Ovary (tissue), 9 donors: ENCODE measurements around the gene GNB1L. TPM values are rescaled to one million over a fixed set of nuclear protein-coding genes. Genes with fewer than 3 reads are reported as not detected.

Experiments used
- DNase-seq, 5 donors: peaks; one replicate each; pipeline ENCODE4 v3.0.0-alpha.2; 2019 to 2020
- H3K27ac ChIP-seq, 2 donors: fragments of 200-600 bp; one replicate each; pipeline versions ENCODE4 v1.5.1 to v1.8.0; 2019 to 2022
- H3K27me3 ChIP-seq: fragments of 200-600 bp; one replicate; pipeline ENCODE4 v1.8.0; 2022
- H3K36me3 ChIP-seq: fragments of 200-600 bp; sonication (generic); one replicate; pipeline ENCODE4 v1.5.1; 2019
- H3K4me1 ChIP-seq: one replicate; pipeline ENCODE4 v1.8.1; 2013; ENCODE audit warnings: mild to moderate bottlenecking, moderate library complexity; ENCODE audit not compliant: insufficient read depth
- H3K4me3 ChIP-seq: fragments of 200-600 bp; sonication (generic); one replicate; pipeline ENCODE4 v1.5.1; 2017
- H3K9me3 ChIP-seq, 2 donors: fragments of 200-600 bp in 1 of 2; sonication (generic) in 1 of 2; one replicate each; pipeline versions ENCODE4 v1.5.1 to v1.8.1; 2013 to 2019; ENCODE audit warnings: mild to moderate bottlenecking in 1 of 2, moderate library complexity in 1 of 2
- CTCF ChIP-seq, 3 donors: fragments of 450-650 bp in 2 of 3; fragments of 200-600 bp in 1 of 3; IDR thresholded peaks; one replicate each; pipeline versions ENCODE4 v1.5.1 to v1.8.0; 2016 to 2022; ENCODE audit warnings: antibody characterized with exemption in 3 of 3, mild to moderate bottlenecking in 1 of 3
- EP300 ChIP-seq: sonication (generic); formaldehyde crosslinking; IDR thresholded peaks from one replicate; pipeline ENCODE4 v1.6.1; 2017; ENCODE audit warnings: antibody characterized with exemption
- POLR2A ChIP-seq: fragments of 450-650 bp; IDR thresholded peaks from one replicate; pipeline ENCODE4 v1.6.1; 2017; ENCODE audit warnings: antibody characterized with exemption, mild to moderate bottlenecking, moderate library complexity
- WGBS, 3 donors: extraction: QIAGEN DNeasy Blood & Tissue Kit in 1 of 3; methylation state at CpG; one replicate each; pipeline versions ENCODE4 v1.1.5 to v1.1.7; 2013 to 2017; 5-methylcytosine and 5-hydroxymethylcytosine counted together
- intact Hi-C, 4 donors: fragments of 100-400 bp; cut with DNase I; formaldehyde crosslinking; loops; one replicate each; pipeline versions ENCODE4 v1.11.0 to v1.15.1; 2022 to 2023
- polyA plus RNA-seq, 2 donors: library from polyadenylated mRNA; stranded (reverse); fragments of 200-250 nt in 1 of 2; fragments of 350-450 nt in 1 of 2; fragmentation: Illumina TruSeq in 1 of 2; extraction: RNeasy Lipid Tissue Mini Kit (QIAGEN cat#74804) in 1 of 2; gene quantifications; one replicate each; pipeline ENCODE4 v1.2.3, GENCODE V29; 2013 to 2014
- total RNA-seq, 7 donors: library from RNA; depleted of rRNA in 2 of 7; stranded (reverse); fragments of >200 nt in 2 of 7; fragmentation: NEBNext Ultra II Directional in 3 of 7; extraction: Animal tissue kit (Norgen Biotek cat#: 25700) in 3 of 7; gene quantifications; one replicate each; pipeline versions ENCODE4 v1.1.0 to v1.2.4, GENCODE V29; 2016 to 2023
- donor health status: DM: no; HTN: no; CAD: no; lungs with moderate emphysema.
- donor health status: DM: no; HTN: no; CAD: no.
- donor health status: Bipolar disorder and iron deficiency.
- donor health status: DM: yes; HTN: yes; CAD: no.
- donor health status: DM: no; HTN: no; CAD: no.
- donor health status: DM: yes; HTN: yes; CAD: no.

Gene GNB1L
- total and polyA plus RNA-seq, 9 donors = 3.1 to 14.9 (median 5.8) TPM; not detected in 1

GRCh38 chr22:19873960-19874306 is 19.3 kb upstream of the GNB1L start:
- Histone ChIP-seq H3K4me1 (peaks cover 3% of the 10 kb centered on the region), H3K4me3 (no peak overlapping the region), H3K9me3 (no peaks in the 10 kb centered on the region), H3K27ac (no peak overlapping the region), H3K27me3 (no peaks in the 10 kb centered on the region), H3K36me3 (no peaks in the 10 kb centered on the region)
- intact Hi-C loops = no loop called here
- DNase-seq = peak; percentile 3 to 32 (median 18)
- WGBS, 3 donors = 62 to 76% (median 66%) methylated on average over 7 of the region's 7 CpGs
- TF ChIP-seq POLR2A (no peak), EP300 (no peak), CTCF (IDR thresholded peaks at IDR 0.05) (no peak)

GRCh38 chr22:19873138-19873959 is 18.7 kb upstream of the GNB1L start:
- Histone ChIP-seq H3K9me3 (no peaks in the 10 kb centered on the region), H3K27me3 (no peaks in the 10 kb centered on the region), H3K36me3 (no peaks in the 10 kb centered on the region), H3K4me1 (peaks cover 3% of the 10 kb centered on the region), H3K4me3 (no peak overlapping the region), H3K27ac (no peak overlapping the region)
- TF ChIP-seq EP300 = no peak
- TF ChIP-seq POLR2A = no peak
- no peak for TF ChIP-seq CTCF (IDR thresholded peaks at IDR 0.05)
- WGBS, 3 donors = 65 to 78% (median 77%) methylated on average over 27 of the region's 27 CpGs
- intact Hi-C loops = no loop called here
- peak; percentile 8 to 32 (median 17) for DNase-seq

- no peak overlapping the region for H3K4me3 ChIP-seq
- H3K27me3 ChIP-seq = no peaks in the 10 kb centered on the region
- no peaks in the 10 kb centered on the region for H3K9me3 ChIP-seq
- H3K36me3 ChIP-seq = no peaks in the 10 kb centered on the region
- 50 to 64% (median 57%) methylated on average over 5 to 7 of the region's 7 CpGs for WGBS, 3 donors
- peak in 4 of 5 donors; percentile 7 to 24 (median 16) for DNase-seq
- no peak overlapping the region for H3K27ac ChIP-seq
- peaks cover 3% of the 10 kb centered on the region for H3K4me1 ChIP-seq
- intact Hi-C loops = no loop called here
- no peak for TF ChIP-seq EP300
- no peak for TF ChIP-seq POLR2A
- TF ChIP-seq CTCF (IDR thresholded peaks at IDR 0.05) = no peak
Measured at GRCh38 chr22:19872779-19873137, 18.1 kb upstream of the GNB1L start.

- H3K27me3 ChIP-seq = no peaks in the 10 kb centered on the region
- TF ChIP-seq CTCF (IDR thresholded peaks at IDR 0.05) (no peak), EP300 (no peak), POLR2A (no peak)
- peaks cover 3% of the 10 kb centered on the region for H3K4me1 ChIP-seq
- no peaks in the 10 kb centered on the region for H3K9me3 ChIP-seq
- peak; percentile 7 to 26 (median 16) for DNase-seq
- no peak overlapping the region for H3K4me3 ChIP-seq
- 86 to 89% (median 87%) methylated on average over 15 to 16 of the region's 16 CpGs for WGBS, 3 donors
- no peak overlapping the region for H3K27ac ChIP-seq
- no peaks in the 10 kb centered on the region for H3K36me3 ChIP-seq
- intact Hi-C loops = no loop called here
Measured at GRCh38 chr22:19871845-19872778, 17.4 kb upstream of the GNB1L start.
